ENCODE results near the gene STN1.

STN1 gene

GRCh38 chr10:103941801-103942200 is 23.8 kb upstream of the STN1 start:
- Histone ChIP-seq H3K9ac (ENCODE audit: low read length) (no peak overlapping the region), H3K27ac (ENCODE audit: low read length) (no peak overlapping the region), H3K36me3 (ENCODE audit: control insufficient read depth, low read depth, low read length) (no peaks in the 10 kb centered on the region), H3K4me1 (ENCODE audit: control insufficient read depth, low read depth, low read length) (no peaks in the 10 kb centered on the region), H3K27me3 (ENCODE audit: control insufficient read depth, insufficient read depth, low read length) (no peaks in the 10 kb centered on the region), H3K4me3 (ENCODE audit: low read length) (no peak overlapping the region), H3K9me3 (ENCODE audit: control insufficient read depth, low read depth, low read length) (no peaks in the 10 kb centered on the region)

- Histone ChIP-seq H3K27me3 (ENCODE audit: control insufficient read depth, insufficient read depth, low read length) (no peaks in the 10 kb centered on the region), H3K27ac (ENCODE audit: low read length) (no peak overlapping the region)
Observed at GRCh38 chr10:103939522-103939921, 21.5 kb upstream of the STN1 start.

GRCh38 chr10:103936022-103936421 is 18.0 kb upstream of the STN1 start:
- H3K27me3 ChIP-seq (ENCODE audit: control insufficient read depth, insufficient read depth, low read length), result no peaks in the 10 kb centered on the region
- no peaks in the 10 kb centered on the region for H3K4me1 ChIP-seq (ENCODE audit: control insufficient read depth, low read depth, low read length)
- no peak overlapping the region for H3K4me3 ChIP-seq (ENCODE audit: low read length)
- no peak overlapping the region for H3K27ac ChIP-seq (ENCODE audit: low read length)
- no peaks in the 10 kb centered on the region for H3K9me3 ChIP-seq (ENCODE audit: control insufficient read depth, low read depth, low read length)
- H3K9ac ChIP-seq (ENCODE audit: low read length), result no peak overlapping the region
- H3K36me3 ChIP-seq (ENCODE audit: control insufficient read depth, low read depth, low read length), result no peaks in the 10 kb centered on the region

More at GRCh38 chr10:103939522-103939921, 21.5 kb upstream of the STN1 start:
- no peak overlapping the region for H3K4me3 ChIP-seq (ENCODE audit: low read length)
- no peak overlapping the region for H3K9ac ChIP-seq (ENCODE audit: low read length)
- H3K4me1 ChIP-seq (ENCODE audit: control insufficient read depth, low read depth, low read length), result no peaks in the 10 kb centered on the region
- H3K36me3 ChIP-seq (ENCODE audit: control insufficient read depth, low read depth, low read length), result no peaks in the 10 kb centered on the region
- H3K9me3 ChIP-seq (ENCODE audit: control insufficient read depth, low read depth, low read length), result no peaks in the 10 kb centered on the region

- Histone ChIP-seq H3K36me3 (ENCODE audit: control insufficient read depth, low read depth, low read length) (no peaks in the 10 kb centered on the region), H3K4me3 (ENCODE audit: low read length) (no peak overlapping the region), H3K27me3 (ENCODE audit: control insufficient read depth, insufficient read depth, low read length) (no peaks in the 10 kb centered on the region), H3K9ac (ENCODE audit: low read length) (no peak overlapping the region), H3K27ac (ENCODE audit: low read length) (no peak overlapping the region), H3K9me3 (ENCODE audit: control insufficient read depth, low read depth, low read length) (no peaks in the 10 kb centered on the region), H3K4me1 (ENCODE audit: control insufficient read depth, low read depth, low read length) (peaks cover 4% of the 10 kb centered on the region)
Observed at GRCh38 chr10:103934308-103934707, 16.3 kb upstream of the STN1 start.

- H3K27me3 ChIP-seq (ENCODE audit: control insufficient read depth, insufficient read depth, low read length), result no peaks in the 10 kb centered on the region
- H3K27ac ChIP-seq (ENCODE audit: low read length), result no peak overlapping the region
- no peaks in the 10 kb centered on the region for H3K9me3 ChIP-seq (ENCODE audit: control insufficient read depth, low read depth, low read length)
Observed at GRCh38 chr10:103933557-103934121, 15.7 kb upstream of the STN1 start.

GRCh38 chr10:103932971-103933370 is 15.0 kb upstream of the STN1 start:
- H3K4me3 ChIP-seq (ENCODE audit: low read length), result no peak overlapping the region
- H3K9me3 ChIP-seq (ENCODE audit: control insufficient read depth, low read depth, low read length), result no peaks in the 10 kb centered on the region
- no peak overlapping the region for H3K27ac ChIP-seq (ENCODE audit: low read length)
- no peak overlapping the region for H3K9ac ChIP-seq (ENCODE audit: low read length)
- no peaks in the 10 kb centered on the region for H3K27me3 ChIP-seq (ENCODE audit: control insufficient read depth, insufficient read depth, low read length)
- H3K4me1 ChIP-seq (ENCODE audit: control insufficient read depth, low read depth, low read length), result peaks cover 12% of the 10 kb centered on the region
- H3K36me3 ChIP-seq (ENCODE audit: control insufficient read depth, low read depth, low read length), result no peaks in the 10 kb centered on the region

More at GRCh38 chr10:103933557-103934121, 15.7 kb upstream of the STN1 start:
- no peaks in the 10 kb centered on the region for H3K36me3 ChIP-seq (ENCODE audit: control insufficient read depth, low read depth, low read length)
- H3K9ac ChIP-seq (ENCODE audit: low read length), result no peak overlapping the region
- no peak overlapping the region for H3K4me3 ChIP-seq (ENCODE audit: low read length)
- H3K4me1 ChIP-seq (ENCODE audit: control insufficient read depth, low read depth, low read length), result peaks cover 11% of the 10 kb centered on the region

GRCh38 chr10:103932271-103932670 is 14.3 kb upstream of the STN1 start:
- no peak overlapping the region for H3K9ac ChIP-seq (ENCODE audit: low read length)
- no peaks in the 10 kb centered on the region for H3K9me3 ChIP-seq (ENCODE audit: control insufficient read depth, low read depth, low read length)
- H3K4me1 ChIP-seq (ENCODE audit: control insufficient read depth, low read depth, low read length), result peaks cover 12% of the 10 kb centered on the region
- no peak overlapping the region for H3K27ac ChIP-seq (ENCODE audit: low read length)
- no peaks in the 10 kb centered on the region for H3K36me3 ChIP-seq (ENCODE audit: control insufficient read depth, low read depth, low read length)
- no peaks in the 10 kb centered on the region for H3K27me3 ChIP-seq (ENCODE audit: control insufficient read depth, insufficient read depth, low read length)
- H3K4me3 ChIP-seq (ENCODE audit: low read length), result no peak overlapping the region

GRCh38 chr10:103931603-103932002 is 13.6 kb upstream of the STN1 start:
- Histone ChIP-seq H3K36me3 (ENCODE audit: control insufficient read depth, low read depth, low read length) (no peaks in the 10 kb centered on the region), H3K4me1 (ENCODE audit: control insufficient read depth, low read depth, low read length) (peaks cover 12% of the 10 kb centered on the region), H3K9ac (ENCODE audit: low read length) (no peak overlapping the region), H3K4me3 (ENCODE audit: low read length) (no peak overlapping the region), H3K9me3 (ENCODE audit: control insufficient read depth, low read depth, low read length) (no peaks in the 10 kb centered on the region), H3K27ac (ENCODE audit: low read length) (no peak overlapping the region), H3K27me3 (ENCODE audit: control insufficient read depth, insufficient read depth, low read length) (no peaks in the 10 kb centered on the region)

- Histone ChIP-seq H3K4me3 (ENCODE audit: low read length) (no peak overlapping the region), H3K36me3 (ENCODE audit: control insufficient read depth, low read depth, low read length) (no peaks in the 10 kb centered on the region), H3K27me3 (ENCODE audit: control insufficient read depth, insufficient read depth, low read length) (no peaks in the 10 kb centered on the region), H3K27ac (ENCODE audit: low read length) (no peak overlapping the region), H3K9ac (ENCODE audit: low read length) (no peak overlapping the region), H3K9me3 (ENCODE audit: control insufficient read depth, low read depth, low read length) (no peaks in the 10 kb centered on the region), H3K4me1 (ENCODE audit: control insufficient read depth, low read depth, low read length) (peaks cover 12% of the 10 kb centered on the region)
Observed at GRCh38 chr10:103930881-103931280, 12.9 kb upstream of the STN1 start.

- Histone ChIP-seq H3K36me3 (ENCODE audit: control insufficient read depth, low read depth, low read length) (no peaks in the 10 kb centered on the region), H3K9ac (ENCODE audit: low read length) (no peak overlapping the region), H3K27ac (ENCODE audit: low read length) (no peak overlapping the region), H3K9me3 (ENCODE audit: control insufficient read depth, low read depth, low read length) (no peaks in the 10 kb centered on the region), H3K4me3 (ENCODE audit: low read length) (no peak overlapping the region), H3K27me3 (ENCODE audit: control insufficient read depth, insufficient read depth, low read length) (no peaks in the 10 kb centered on the region), H3K4me1 (ENCODE audit: control insufficient read depth, low read depth, low read length) (peaks cover 12% of the 10 kb centered on the region)
Observed at GRCh38 chr10:103930449-103930848, 12.5 kb upstream of the STN1 start.

GRCh38 chr10:103929381-103929921 is 11.5 kb upstream of the STN1 start:
- H3K27me3 ChIP-seq (ENCODE audit: control insufficient read depth, insufficient read depth, low read length), result no peaks in the 10 kb centered on the region
- H3K9me3 ChIP-seq (ENCODE audit: control insufficient read depth, low read depth, low read length), result no peaks in the 10 kb centered on the region
- H3K9ac ChIP-seq (ENCODE audit: low read length), result no peak overlapping the region
- no peak overlapping the region for H3K4me3 ChIP-seq (ENCODE audit: low read length)
- no peak overlapping the region for H3K27ac ChIP-seq (ENCODE audit: low read length)
- peaks cover 12% of the 10 kb centered on the region for H3K4me1 ChIP-seq (ENCODE audit: control insufficient read depth, low read depth, low read length)
- H3K36me3 ChIP-seq (ENCODE audit: control insufficient read depth, low read depth, low read length), result no peaks in the 10 kb centered on the region

- Histone ChIP-seq H3K4me1 (ENCODE audit: control insufficient read depth, low read depth, low read length) (peaks cover 12% of the 10 kb centered on the region), H3K9me3 (ENCODE audit: control insufficient read depth, low read depth, low read length) (no peaks in the 10 kb centered on the region), H3K4me3 (ENCODE audit: low read length) (no peak overlapping the region), H3K27me3 (ENCODE audit: control insufficient read depth, insufficient read depth, low read length) (no peaks in the 10 kb centered on the region), H3K36me3 (ENCODE audit: control insufficient read depth, low read depth, low read length) (no peaks in the 10 kb centered on the region), H3K27ac (ENCODE audit: low read length) (no peak overlapping the region), H3K9ac (ENCODE audit: low read length) (no peak overlapping the region)
Observed at GRCh38 chr10:103928784-103929183, 10.8 kb upstream of the STN1 start.

Measured in iPS-18a (cell line).